ENCODE measurements around the gene PDE6D. TPM values are rescaled to one million over a fixed set of nuclear protein-coding genes. Genes with fewer than 3 reads are reported as not detected.
A peak's percentile ranks its signal among the peaks of the same experiment; 100 is the strongest.
"Not testable (repeated sequence)": the region's sequence is repeated elsewhere in the genome, so short reads cannot be mapped to it uniquely, and the experiment has no call there.

Gene PDE6D
- polyA plus RNA-seq, 3 donors = 24.3 to 26.1 (median 25.6) TPM

GRCh38 chr2:231786177-231786916, 5.3 kb upstream of the PDE6D start, which contains the start of gene COPS7B:
TSS of gene COPS7B (plus strand) at chr2:231786445. CDS start at chr2:231788571, 2,126 bp downstream.
- DNase-seq (ENCODE audit: extremely low read depth in 1 of 11, low read depth in 9 of 11, low spot score in 4 of 11) = peak; percentile 65 to 88 (median 83)

- DNase-seq (ENCODE audit: extremely low read depth in 1 of 11, low read depth in 9 of 11, low spot score in 4 of 11) = no peak
Observed at GRCh38 chr2:231785822-231786176, 4.7 kb upstream of the PDE6D start.

- no peak for DNase-seq (ENCODE audit: extremely low read depth in 1 of 11, low read depth in 9 of 11, low spot score in 4 of 11)
Observed at GRCh38 chr2:231785413-231785812, 4.3 kb upstream of the PDE6D start.

GRCh38 chr2:231781798-231782726, 980 bp upstream of the PDE6D start:
- peak in 2 of 11 donors; percentile 27 to 35 for DNase-seq (ENCODE audit: extremely low read depth in 1 of 11, low read depth in 9 of 11, low spot score in 4 of 11)

- DNase-seq (ENCODE audit: extremely low read depth in 1 of 11, low read depth in 9 of 11, low spot score in 4 of 11) = no peak
Observed at GRCh38 chr2:231780123-231780908, 766 bp downstream of the PDE6D start.

GRCh38 chr2:231769170-231770136, 11.6 kb downstream of the PDE6D start:
- DNase-seq (ENCODE audit: extremely low read depth in 1 of 11, low read depth in 9 of 11, low spot score in 4 of 11) = no peak

GRCh38 chr2:231765496-231765929, 15.6 kb downstream of the PDE6D start:
- no peak for DNase-seq (ENCODE audit: extremely low read depth in 1 of 11, low read depth in 9 of 11, low spot score in 4 of 11)

GRCh38 chr2:231764760-231765159, 16.3 kb downstream of the PDE6D start:
- no peak for DNase-seq (ENCODE audit: extremely low read depth in 1 of 11, low read depth in 9 of 11, low spot score in 4 of 11)

- no peak for DNase-seq (ENCODE audit: extremely low read depth in 1 of 11, low read depth in 9 of 11, low spot score in 4 of 11)
Observed at GRCh38 chr2:231764124-231764523, 17.0 kb downstream of the PDE6D start.

GRCh38 chr2:231761735-231762134, 19.3 kb downstream of the PDE6D start:
- no peak for DNase-seq (ENCODE audit: extremely low read depth in 1 of 11, low read depth in 9 of 11, low spot score in 4 of 11)

- no peak for DNase-seq (ENCODE audit: extremely low read depth in 1 of 11, low read depth in 9 of 11, low spot score in 4 of 11)
Observed at GRCh38 chr2:231752061-231752460, 29.0 kb downstream of the PDE6D start.

- DNase-seq (ENCODE audit: extremely low read depth in 1 of 11, low read depth in 9 of 11, low spot score in 4 of 11) = no peak
Observed at GRCh38 chr2:231751042-231751815, 29.9 kb downstream of the PDE6D start.

- DNase-seq (ENCODE audit: extremely low read depth in 1 of 11, low read depth in 9 of 11, low spot score in 4 of 11) = not testable (repeated sequence)
Observed at GRCh38 chr2:231749016-231749415, 32.1 kb downstream of the PDE6D start.

GRCh38 chr2:231748153-231748896, 32.8 kb downstream of the PDE6D start:
- not testable (repeated sequence) for DNase-seq (ENCODE audit: extremely low read depth in 1 of 11, low read depth in 9 of 11, low spot score in 4 of 11)

- no peak for DNase-seq (ENCODE audit: extremely low read depth in 1 of 11, low read depth in 9 of 11, low spot score in 4 of 11)
Observed at GRCh38 chr2:231745303-231746038, 35.6 kb downstream of the PDE6D start.
